H1 (cell line): ENCODE data around the gene TRPV6. TPM values are rescaled to one million over a fixed set of nuclear protein-coding genes. Genes with fewer than 3 reads are reported as not detected.

Experiments
- CTCF ChIA-PET: fragments of 300-600 bp; sonication (Branson Sonifier 250); formaldehyde crosslinking; loops from one replicate; lab custom pipeline; 2021; ENCODE audit not compliant: partially characterized antibody; lab: Charles Lee
- POLR2A ChIA-PET: fragments of 300-600 bp; sonication (Branson Sonifier 250); formaldehyde crosslinking; loops from one replicate; lab custom pipeline; 2021; ENCODE audit warnings: inconsistent platforms; ENCODE audit not compliant: partially characterized antibody; lab: Charles Lee
- DNase-seq, 2 experiments: peaks; one replicate each; pipeline versions ENCODE4 v3.0.0 to v3.0.0-alpha.2; 2010 to 2022; ENCODE audit warnings: low spot score in 2 of 2, low read depth in 1 of 2, mixed read lengths in 1 of 2
- FAIRE-seq: peaks from 2 replicates; lab custom pipeline; 2011; peaks lifted over from hg19 to GRCh38; lab: Jason Lieb, UNC
- H2AFZ ChIP-seq: 2 replicates; pipeline ENCODE4 v1.8.1; 2012; ENCODE audit warnings: low read length, inconsistent platforms
- H2AK5ac ChIP-seq: 2 replicates; pipeline ENCODE4 v1.6.1; 2013; ENCODE audit warnings: low read depth, low read length
- H2BK120ac ChIP-seq: replicated peaks from 2 replicates; pipeline ENCODE3; 2013; ENCODE audit warnings: low read depth, low read length, inconsistent platforms
- H2BK12ac ChIP-seq: 2 replicates; pipeline ENCODE4 v1.6.1; 2013; ENCODE audit warnings: low read depth, low read length
- H2BK15ac ChIP-seq: 2 replicates; pipeline ENCODE4 v1.6.1; 2013; ENCODE audit warnings: low read length
- H2BK20ac ChIP-seq: 2 replicates; pipeline ENCODE4 v1.6.1; 2013; ENCODE audit warnings: low read length
- H2BK5ac ChIP-seq: 2 replicates; pipeline ENCODE4 v1.6.1; 2013; ENCODE audit warnings: low read depth, low read length
- H3K14ac ChIP-seq: 2 replicates; pipeline ENCODE4 v1.6.1; 2013; ENCODE audit warnings: inconsistent platforms; ENCODE audit not compliant: insufficient read length
- H3K18ac ChIP-seq: 2 replicates; pipeline ENCODE4 v1.6.1; 2013; ENCODE audit warnings: low read length; ENCODE audit errors: extremely low read depth
- H3K23ac ChIP-seq: 2 replicates; pipeline ENCODE4 v1.6.1; 2013; ENCODE audit warnings: inconsistent platforms; ENCODE audit not compliant: insufficient read length
- H3K23me2 ChIP-seq: 2 replicates; pipeline ENCODE4 v1.6.1; 2013; ENCODE audit warnings: low read depth, low read length
- H3K27ac ChIP-seq: 2 replicates; pipeline ENCODE4 v1.6.1; 2011; ENCODE audit warnings: low read depth, low read length, inconsistent platforms
- H3K27me3 ChIP-seq, 4 experiments: replicated peaks in 1 of 4; 1 replicate in 1 of 4; 2 replicates in 3 of 4; pipeline versions ENCODE4 v1.6.1 to v1.8.1; 2011 to 2013; ENCODE audit warnings: low read length in 3 of 4, mild to moderate bottlenecking in 3 of 4, inconsistent platforms in 2 of 4, mixed read lengths in 2 of 4, moderate library complexity in 1 of 4; ENCODE audit not compliant: control insufficient read depth in 3 of 4, insufficient read depth in 3 of 4; ENCODE audit errors: extremely low read depth in 1 of 4
- H3K36me3 ChIP-seq, 4 experiments: 2 replicates each; pipeline versions ENCODE4 v1.6.1 to v1.8.1; 2011 to 2013; ENCODE audit warnings: mild to moderate bottlenecking in 4 of 4, low read length in 3 of 4, moderate library complexity in 2 of 4, control low read depth in 1 of 4, inconsistent platforms in 1 of 4; ENCODE audit not compliant: insufficient read depth in 4 of 4, control insufficient read depth in 2 of 4
- H3K4ac ChIP-seq: replicated peaks from 2 replicates; pipeline ENCODE3; 2013; ENCODE audit warnings: low read length, low read depth, mixed read lengths, inconsistent platforms; ENCODE audit not compliant: insufficient read length
- H3K4me1 ChIP-seq, 4 experiments: replicated peaks in 1 of 4; 1 replicate in 1 of 4; 2 replicates in 3 of 4; pipeline versions ENCODE4 v1.6.1 to v1.8.1; 2011 to 2013; ENCODE audit warnings: low read length in 3 of 4, inconsistent platforms in 2 of 4, mixed read lengths in 1 of 4; ENCODE audit not compliant: insufficient read depth in 4 of 4, control insufficient read depth in 3 of 4
- H3K4me2 ChIP-seq, 2 experiments: 2 replicates each; pipeline versions ENCODE4 v1.6.1 to v1.8.1; 2011 to 2013; ENCODE audit warnings: low read depth in 2 of 2, low read length in 2 of 2, control low read depth in 1 of 2, inconsistent platforms in 1 of 2, mild to moderate bottlenecking in 1 of 2; ENCODE audit not compliant: insufficient read depth in 1 of 2
- H3K4me3 ChIP-seq, 4 experiments: fragments of 200-600, 300-600 bp in 1 of 4; sonication (generic), shearing (Covaris generic), sonication (Bioruptor Twin) in 1 of 4; 2 replicates each; pipeline versions ENCODE4 v1.5.1 to v1.8.1; 2011 to 2016; ENCODE audit warnings: low read length in 4 of 4, low read depth in 3 of 4, control low read depth in 2 of 4, inconsistent platforms in 2 of 4, mild to moderate bottlenecking in 2 of 4, mixed read lengths in 1 of 4, moderate library complexity in 1 of 4; ENCODE audit not compliant: insufficient read depth in 2 of 4; ENCODE audit errors: extremely low read depth in 1 of 4
- H3K56ac ChIP-seq: replicated peaks from 2 replicates; pipeline ENCODE3; 2013; ENCODE audit warnings: low read depth, mild to moderate bottlenecking, mixed read lengths, low read length, inconsistent platforms; ENCODE audit not compliant: insufficient read length
- H3K79me1 ChIP-seq: 2 replicates; pipeline ENCODE4 v1.6.1; 2013; ENCODE audit warnings: low read depth, low read length, control low read depth
- H3K79me2 ChIP-seq, 2 experiments: 2 replicates each; pipeline versions ENCODE4 v1.6.1 to v1.8.1; 2012 to 2013; ENCODE audit warnings: low read length in 2 of 2, mild to moderate bottlenecking in 2 of 2, inconsistent platforms in 1 of 2; ENCODE audit not compliant: insufficient read depth in 2 of 2, control insufficient read depth in 1 of 2
- H3K9ac ChIP-seq, 4 experiments: replicated peaks in 1 of 4; 1 replicate in 1 of 4; 2 replicates in 3 of 4; pipeline versions ENCODE4 v1.6.1 to v1.8.1; 2011 to 2013; ENCODE audit warnings: low read depth in 3 of 4, low read length in 3 of 4, control low read depth in 2 of 4, mild to moderate bottlenecking in 2 of 4, moderate library complexity in 2 of 4, inconsistent platforms in 1 of 4; ENCODE audit errors: extremely low read depth in 1 of 4
- H3K9me3 ChIP-seq, 2 experiments: 2 replicates each; pipeline versions ENCODE4 v1.6.1 to v1.8.1; 2012 to 2013; ENCODE audit warnings: mild to moderate bottlenecking in 2 of 2, moderate library complexity in 2 of 2, control low read depth in 1 of 2, inconsistent platforms in 1 of 2, low read depth in 1 of 2, low read length in 1 of 2, mixed read lengths in 1 of 2; ENCODE audit not compliant: insufficient read depth in 2 of 2
- H4K20me1 ChIP-seq, 2 experiments: replicated peaks in 1 of 2; 2 replicates each; pipeline versions ENCODE3 to v1.8.1; 2011 to 2013; ENCODE audit warnings: inconsistent platforms in 2 of 2, low read length in 2 of 2, mild to moderate bottlenecking in 1 of 2; ENCODE audit not compliant: insufficient read depth in 2 of 2, control insufficient read depth in 1 of 2
- H4K5ac ChIP-seq: 2 replicates; pipeline ENCODE4 v1.6.1; 2013; ENCODE audit warnings: low read length, low read depth, mixed read lengths, inconsistent platforms; ENCODE audit not compliant: insufficient read length
- H4K8ac ChIP-seq: 2 replicates; pipeline ENCODE4 v1.8.0; 2013; ENCODE audit warnings: mild to moderate bottlenecking, moderate library complexity, low read length, inconsistent platforms; ENCODE audit not compliant: insufficient read depth; ENCODE audit errors: extremely low read depth
- H4K91ac ChIP-seq: replicated peaks from 2 replicates; pipeline ENCODE3; 2013; ENCODE audit warnings: low read length, mixed read lengths, inconsistent platforms; ENCODE audit not compliant: insufficient read length
- SAP30 ChIP-seq: fragments of 300-600 bp; sonication (generic); IDR thresholded peaks from 2 replicates; pipeline ENCODE4 v1.7.1; 2012; ENCODE audit warnings: low read length, moderate library complexity, mild to moderate bottlenecking, inconsistent platforms; ENCODE audit not compliant: insufficient read depth, insufficient replicate concordance
- WGBS, 2 experiments: shearing (Covaris generic) in 1 of 2; methylation state at CpG; one replicate each; pipeline versions ENCODE4 v1.1.6 to v1.1.7; 2013 to 2015; ENCODE audit warnings: low lambda C conversion rate in 2 of 2, mixed read lengths in 2 of 2, inconsistent platforms in 1 of 2, low coverage in 1 of 2, missing lambda C conversion rate in 1 of 2; ENCODE audit not compliant: insufficient replicate concordance in 2 of 2, insufficient coverage in 1 of 2, insufficient read length in 1 of 2; ENCODE audit errors: extremely low coverage in 1 of 2, missing lambda C conversion rate in 1 of 2; 5-methylcytosine and 5-hydroxymethylcytosine counted together
- polyA plus RNA-seq, 7 experiments: library from polyadenylated mRNA; depleted of rRNA in 3 of 7; stranded (reverse) in 5 of 7; unstranded in 2 of 7; fragments of >200 nt in 5 of 7; fragments of 200-250 nt in 2 of 7; gene quantifications; 1 replicate in 5 of 7; 2 replicates in 1 of 7; 4 replicates in 1 of 7; pipeline versions ENCODE4 v1.2.1 to v1.2.3, GENCODE V29; 2011 to 2013; ENCODE audit warnings: missing spikeins in 2 of 7, mixed read lengths in 2 of 7
- total RNA-seq: library from RNA; stranded (reverse); fragmentation: NEBNext Ultra II Directional; extraction: Animal tissue kit (Norgen Biotek cat#: 25700); gene quantifications from 2 replicates; pipeline ENCODE4 v1.2.1, GENCODE V29; 2021

The TRPV6 gene
- total and polyA plus RNA-seq, 2 of the 8 experiments (the other 6 are each of a cell fraction or from before 2014, with no cell fraction given), result 0.52 to 1.1 TPM

GRCh38 chr7:142918901-142919300, 33.4 kb upstream of the TRPV6 start:
- no peak overlapping the region for H4K5ac ChIP-seq
- no peak for FAIRE-seq
- no peak overlapping the region for H3K14ac ChIP-seq
- H4K8ac ChIP-seq, result no peak overlapping the region; the same call in none of the 2 replicates
- H2AFZ ChIP-seq, result no peak overlapping the region
- no peak overlapping the region for H2AK5ac ChIP-seq
- H3K79me1 ChIP-seq, result no peaks in the 10 kb centered on the region
- no peaks in the 10 kb centered on the region for H3K23me2 ChIP-seq
- 93% methylated on average over 2 of the region's 2 CpGs; no CpG with 5 or more reads in 1 of the 2 experiments for WGBS, 2 experiments
- no peak overlapping the region for H2BK120ac ChIP-seq
- H3K4me1 ChIP-seq, result no peaks in the 10 kb centered on the region
- H2BK5ac ChIP-seq, result no peak overlapping the region
- H3K4me3 ChIP-seq, result no peak overlapping the region
- no peaks in the 10 kb centered on the region for H3K79me2 ChIP-seq
- H3K4ac ChIP-seq, result no peak overlapping the region
- no peak for TF ChIP-seq SAP30
- H3K36me3 ChIP-seq, result no peaks in the 10 kb centered on the region
- no peak overlapping the region for H3K18ac ChIP-seq
- H3K27me3 ChIP-seq, result no peaks in the 10 kb centered on the region
- no peak overlapping the region for H4K91ac ChIP-seq
- no peak overlapping the region for H3K23ac ChIP-seq
- H2BK20ac ChIP-seq, result no peak overlapping the region
- ChIA-PET CTCF (interaction anchor here (0.8 to 3.0 kb wide), 9 partner anchors 9 to 296 kb away, joined by 3 to 16 read pairs (median 4); partner anchors contain the start of genes LLCFC1 and TRPV5), POLR2A (no interaction called here)
- no peak overlapping the region for H2BK12ac ChIP-seq
- H3K4me2 ChIP-seq, result no peak overlapping the region
- DNase-seq, result no peak
- H2BK15ac ChIP-seq, result no peak overlapping the region
- no peaks in the 10 kb centered on the region for H4K20me1 ChIP-seq
- H3K9ac ChIP-seq, result no peak overlapping the region
- no peak overlapping the region for H3K56ac ChIP-seq
- H3K9me3 ChIP-seq, result no peaks in the 10 kb centered on the region
- H3K27ac ChIP-seq, result no peak overlapping the region
